Fibroblast of skin of left quadriceps (primary cell): ENCODE data around the gene GADD45A.
"Not testable (repeated sequence)": the region's sequence is repeated elsewhere in the genome, so short reads cannot be mapped to it uniquely, and the experiment has no call there.

Source experiments
- DNase-seq, 2 experiments: peaks; one replicate each; pipeline ENCODE4 v3.0.0-alpha.2; 2013; ENCODE audit warnings: low read depth in 2 of 2

The GADD45A gene

DNA sequence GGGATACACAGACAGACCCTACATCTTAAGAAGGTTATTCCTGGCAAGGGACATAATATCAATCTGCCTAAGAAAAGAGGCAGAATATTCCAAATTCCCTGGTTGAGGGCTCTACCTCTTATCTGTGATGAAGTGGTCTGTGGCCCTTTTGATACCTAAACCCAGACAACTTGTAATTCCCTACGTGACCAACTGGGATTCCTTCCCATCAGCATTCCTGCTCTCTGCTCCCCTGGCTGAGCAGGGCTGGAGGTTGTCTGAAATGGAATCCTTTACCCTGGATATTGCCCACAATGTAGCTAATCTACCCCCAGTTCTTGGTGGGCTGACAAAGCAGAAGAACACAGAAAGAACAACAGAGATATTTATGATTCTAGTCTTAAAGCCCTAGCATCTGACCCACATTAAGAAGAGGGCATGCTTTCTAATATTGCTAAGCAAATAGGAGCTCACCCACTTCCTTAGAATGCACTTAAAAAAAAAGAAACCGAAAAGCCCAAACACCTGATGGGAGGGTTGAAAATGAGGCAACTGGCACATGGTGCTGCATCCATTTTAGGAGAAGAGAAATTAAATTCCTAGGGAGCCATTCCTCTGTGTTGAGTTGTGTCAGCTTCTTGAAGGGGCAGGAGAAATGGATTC is 36.8 kb downstream of the GADD45A start:
- no peak for DNase-seq

DNA sequence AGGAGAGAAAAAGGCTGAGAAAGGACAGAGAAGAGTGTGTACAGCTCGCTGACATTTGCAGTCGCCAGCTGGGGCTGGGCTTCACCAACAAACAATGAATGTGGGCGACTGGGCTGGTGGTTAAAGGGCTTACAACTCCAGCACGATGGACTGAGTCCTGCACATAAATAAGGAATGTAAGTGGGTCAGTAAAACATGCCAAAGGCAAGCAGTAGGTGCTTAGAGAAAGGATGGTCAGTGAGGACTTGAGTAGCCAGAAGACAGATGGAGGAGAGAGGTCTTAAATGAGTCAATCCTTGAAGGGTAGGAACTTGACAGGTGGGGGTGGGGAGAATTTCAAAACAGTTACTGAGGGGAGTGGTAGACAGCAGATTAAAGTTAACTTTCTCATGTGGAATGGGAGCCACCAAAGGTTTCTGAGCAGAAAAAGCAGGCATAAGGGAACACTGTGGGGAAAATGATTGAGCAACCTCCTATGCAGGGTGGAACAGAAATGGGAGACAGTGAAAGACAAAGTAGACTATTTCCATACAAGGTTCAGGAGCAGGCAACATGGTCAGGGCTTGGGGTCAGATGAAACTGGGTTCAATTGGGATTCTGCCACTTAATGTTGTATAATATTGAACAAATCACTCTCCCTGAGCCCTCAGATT is 37.4 kb downstream of the GADD45A start:
- no peak for DNase-seq

DNA sequence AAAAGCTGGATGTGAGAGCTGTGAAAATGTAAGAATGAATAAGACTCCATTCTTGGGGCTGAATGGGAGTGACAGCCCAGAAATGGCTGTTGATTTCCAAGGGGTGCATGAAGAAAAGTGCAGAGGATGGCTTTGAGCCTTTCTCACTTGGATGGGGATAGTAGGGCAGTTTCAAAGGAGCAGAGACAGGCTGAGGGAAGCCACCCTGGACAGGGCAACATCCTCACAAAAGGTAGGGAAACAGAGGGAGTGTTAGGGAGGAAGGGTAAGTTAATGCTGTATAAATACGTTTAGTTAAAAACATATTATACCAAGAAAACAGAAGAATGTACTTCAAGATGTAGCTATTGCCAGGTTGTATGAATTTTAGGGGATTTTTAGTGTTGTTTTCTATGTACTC is 38.1 kb downstream of the GADD45A start:
- no peak for DNase-seq

DNA sequence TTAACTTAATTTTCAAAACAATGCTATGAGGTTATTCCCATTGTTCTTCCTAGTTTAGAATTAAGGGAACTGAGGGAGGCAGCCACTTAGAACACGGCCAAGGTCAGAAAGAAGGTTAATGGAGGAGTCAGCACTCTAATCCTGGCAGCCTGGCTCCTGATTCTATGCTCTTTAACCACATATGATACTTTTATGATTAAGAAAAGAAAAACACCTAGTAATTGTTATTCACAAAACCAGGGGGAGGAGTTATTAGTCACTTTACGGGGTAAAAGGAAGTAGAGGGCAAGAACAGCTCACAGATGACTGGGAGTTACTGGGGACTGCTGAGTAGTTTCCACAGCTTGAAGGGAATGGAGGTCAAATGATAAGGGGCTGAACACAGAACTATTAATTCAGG is 38.6 kb downstream of the GADD45A start:
- no peak for DNase-seq

DNA sequence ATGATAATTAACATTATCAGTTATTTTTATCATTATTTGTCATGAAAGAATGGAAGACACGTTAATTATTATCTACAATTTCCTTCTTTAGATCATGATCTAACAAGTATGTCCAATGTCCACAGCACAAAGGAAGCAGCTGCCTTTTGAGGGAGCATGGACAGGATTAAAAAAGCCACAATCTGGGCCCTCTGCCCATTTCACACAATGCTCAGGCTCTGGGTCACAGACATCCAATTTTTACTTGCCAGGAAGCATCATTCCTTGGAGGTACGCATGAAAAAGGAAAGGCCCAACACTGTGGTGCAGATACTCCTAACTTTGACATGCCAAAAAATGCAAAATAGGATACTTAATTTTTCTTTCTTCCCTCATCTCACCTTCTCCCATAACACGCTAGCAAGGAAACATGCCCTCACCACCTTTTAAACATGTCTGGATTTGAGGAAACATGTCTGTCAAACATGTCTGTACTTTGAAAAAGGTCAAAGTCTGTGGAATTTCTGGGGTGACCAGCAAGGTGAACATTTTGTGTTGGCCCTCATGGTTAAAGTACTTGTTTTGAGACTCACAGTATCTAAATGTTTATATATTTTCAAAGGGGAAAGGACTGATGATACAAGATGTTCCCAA is 40.0 kb downstream of the GADD45A start:
- peak; percentile 62 to 65 for DNase-seq

DNA sequence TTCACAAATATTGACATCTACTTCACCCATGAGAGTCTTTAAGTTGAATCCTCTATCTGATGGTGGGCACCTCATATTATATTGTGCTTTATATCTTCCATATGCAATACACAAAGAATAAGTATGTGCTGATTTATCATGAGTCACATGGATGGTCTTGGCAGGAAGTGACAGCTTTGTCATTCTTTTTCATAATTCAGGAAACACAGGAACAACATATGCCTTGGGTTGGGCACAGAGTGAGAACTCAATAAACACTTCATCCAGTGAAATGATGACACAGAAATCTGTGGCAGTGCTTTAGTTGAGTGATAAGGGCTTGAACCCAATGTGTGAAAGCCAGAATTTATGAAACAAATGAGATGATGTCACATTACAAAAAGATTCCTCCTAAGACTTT is 41.2 kb downstream of the GADD45A start:
- no peak for DNase-seq

DNA sequence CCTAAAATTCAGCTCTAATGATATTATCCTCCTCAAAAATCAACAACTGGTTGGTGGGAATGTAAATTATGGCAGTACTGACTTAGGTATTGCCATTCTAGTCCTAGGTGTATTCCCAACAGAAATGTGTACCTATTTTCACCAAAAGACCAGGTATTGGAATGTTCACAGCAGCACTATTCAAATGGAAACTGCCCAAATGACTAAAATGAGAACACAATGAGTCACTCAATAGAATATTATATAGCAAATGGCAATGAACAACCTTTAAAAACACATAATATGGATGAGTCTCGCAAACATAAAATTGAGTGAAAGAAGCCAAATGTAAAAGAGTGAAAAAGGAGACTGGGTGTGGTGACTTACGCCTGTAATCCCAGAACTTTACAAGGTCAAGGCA is 44.9 kb downstream of the GADD45A start:
- DNase-seq = no peak

DNA sequence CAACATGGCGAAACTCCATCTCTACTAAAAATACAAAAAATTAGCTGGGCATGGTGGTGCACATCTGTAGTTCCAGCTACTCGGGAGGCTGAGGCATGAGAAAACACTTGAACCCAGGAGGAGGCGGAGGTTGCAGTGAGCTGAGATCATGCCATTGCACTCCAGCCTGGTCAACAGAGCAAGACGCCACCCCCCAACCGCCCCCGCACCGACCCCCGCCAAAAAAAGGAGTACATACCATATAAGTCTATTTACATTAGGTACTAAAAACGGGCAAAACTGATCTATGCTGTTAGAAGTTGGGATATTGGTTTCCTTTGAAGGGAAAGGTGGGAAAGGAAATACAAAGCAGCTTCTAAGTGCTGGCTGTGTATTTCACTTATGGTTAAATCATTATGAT is 45.3 kb downstream of the GADD45A start:
- DNase-seq = not testable (repeated sequence)

DNA sequence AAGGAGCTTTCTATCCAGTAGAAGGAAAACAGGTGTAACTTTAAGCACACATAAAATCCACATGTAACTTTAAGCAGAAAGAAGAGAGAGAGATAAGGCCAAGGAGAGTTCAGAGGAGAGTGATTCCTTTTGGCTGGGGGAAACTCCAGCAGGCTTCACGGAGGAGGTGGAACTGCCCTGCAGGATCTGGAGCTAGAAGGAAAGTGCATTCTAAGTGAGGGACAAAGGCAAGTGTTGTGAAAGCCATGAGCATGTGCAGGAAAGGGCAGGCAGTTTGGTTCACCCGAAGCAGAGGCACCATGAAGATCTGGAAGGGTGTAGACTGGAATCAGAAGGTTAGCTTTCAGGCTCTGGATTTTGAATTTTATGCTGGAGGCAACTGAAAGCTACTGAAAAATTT is 46.3 kb downstream of the GADD45A start:
- no peak for DNase-seq

DNA sequence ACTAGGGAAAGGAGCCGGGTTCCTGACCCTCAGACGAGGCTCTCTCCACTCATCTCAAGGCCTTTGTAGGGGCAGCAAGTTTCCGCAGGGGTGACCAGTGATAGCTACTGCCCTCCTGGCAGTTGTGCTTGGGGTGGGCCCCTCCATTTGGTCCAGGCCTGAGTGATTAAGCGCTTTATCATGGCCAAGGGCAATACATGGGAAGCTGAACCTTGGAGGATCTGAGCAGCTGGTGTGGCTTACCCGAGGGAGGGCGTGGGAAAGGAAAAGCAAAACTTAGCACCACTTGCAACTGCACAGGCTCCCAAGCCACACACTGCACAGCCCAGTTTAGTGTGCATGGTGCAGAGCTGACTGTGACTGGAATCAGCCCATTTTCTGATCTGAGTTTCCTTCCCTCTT is 47.8 kb downstream of the GADD45A start:
- DNase-seq = no peak

DNA sequence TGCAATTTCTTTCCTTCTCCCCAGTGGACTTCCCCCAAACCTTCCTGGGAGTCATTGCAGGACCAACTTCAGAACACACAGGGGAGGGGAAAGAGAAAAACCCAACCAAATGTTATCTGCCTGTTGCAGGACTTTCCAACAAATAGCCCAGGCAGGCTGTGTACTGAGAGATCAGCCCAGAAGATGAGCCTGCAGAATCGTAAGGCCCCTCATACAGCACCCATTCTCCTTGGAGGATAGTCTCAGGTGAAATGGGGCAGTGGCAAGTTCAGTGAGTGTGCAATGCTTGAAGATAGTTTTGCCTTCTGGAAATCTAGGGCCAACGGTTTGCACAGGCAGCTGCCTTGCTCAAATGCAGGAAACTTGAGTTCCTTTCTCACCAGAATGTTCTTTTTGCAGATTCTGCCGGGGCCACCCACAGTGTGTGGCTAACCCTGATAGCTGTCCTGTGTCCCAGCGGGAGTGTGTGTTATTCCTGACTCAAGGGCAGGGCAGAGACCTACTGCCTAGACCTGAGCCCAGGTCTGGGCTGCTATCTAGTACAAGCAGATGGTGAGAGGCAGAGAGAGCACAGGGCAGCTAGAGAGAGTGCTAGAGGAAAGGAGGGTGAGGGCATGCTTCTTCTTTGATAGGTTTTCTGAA is 48.8 kb downstream of the GADD45A start:
- DNase-seq = no peak

DNA sequence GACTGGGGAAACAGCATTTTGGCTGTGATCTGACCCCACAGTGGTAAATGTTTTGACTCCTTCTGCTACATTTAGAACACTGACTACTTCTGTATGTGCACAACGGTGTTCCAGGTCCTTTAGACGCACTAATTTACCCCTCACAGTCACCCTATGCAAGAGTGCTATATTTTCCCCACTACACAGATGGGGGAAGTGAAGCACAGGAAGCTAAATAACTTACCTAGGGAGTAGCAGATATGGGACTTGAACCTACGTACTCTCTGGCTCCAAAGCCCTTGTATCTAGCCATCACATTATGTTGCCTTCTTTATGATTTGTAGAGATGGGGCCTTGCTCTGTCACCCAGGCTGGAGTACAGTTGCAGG is 49.3 kb downstream of the GADD45A start:
- no peak for DNase-seq

DNA sequence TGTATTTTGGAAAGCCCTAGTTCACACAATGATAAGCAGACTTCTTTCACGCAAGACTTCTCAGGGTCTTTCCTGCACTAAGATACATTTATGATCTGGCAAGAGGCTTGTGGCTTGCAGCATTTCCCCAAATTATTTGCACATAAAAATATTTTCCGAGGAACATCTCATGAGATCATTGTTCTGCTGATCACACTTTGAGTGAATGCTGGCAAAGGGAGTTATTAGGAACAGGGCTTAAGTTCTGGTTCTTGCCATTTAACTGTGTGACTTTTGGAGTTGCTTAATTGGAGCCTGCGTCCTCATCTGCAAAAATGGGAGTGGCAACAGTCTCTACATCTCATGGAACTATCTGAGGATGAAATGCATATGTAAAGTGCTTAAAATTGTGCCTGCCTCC is 50.2 kb downstream of the GADD45A start:
- no peak for DNase-seq

DNA sequence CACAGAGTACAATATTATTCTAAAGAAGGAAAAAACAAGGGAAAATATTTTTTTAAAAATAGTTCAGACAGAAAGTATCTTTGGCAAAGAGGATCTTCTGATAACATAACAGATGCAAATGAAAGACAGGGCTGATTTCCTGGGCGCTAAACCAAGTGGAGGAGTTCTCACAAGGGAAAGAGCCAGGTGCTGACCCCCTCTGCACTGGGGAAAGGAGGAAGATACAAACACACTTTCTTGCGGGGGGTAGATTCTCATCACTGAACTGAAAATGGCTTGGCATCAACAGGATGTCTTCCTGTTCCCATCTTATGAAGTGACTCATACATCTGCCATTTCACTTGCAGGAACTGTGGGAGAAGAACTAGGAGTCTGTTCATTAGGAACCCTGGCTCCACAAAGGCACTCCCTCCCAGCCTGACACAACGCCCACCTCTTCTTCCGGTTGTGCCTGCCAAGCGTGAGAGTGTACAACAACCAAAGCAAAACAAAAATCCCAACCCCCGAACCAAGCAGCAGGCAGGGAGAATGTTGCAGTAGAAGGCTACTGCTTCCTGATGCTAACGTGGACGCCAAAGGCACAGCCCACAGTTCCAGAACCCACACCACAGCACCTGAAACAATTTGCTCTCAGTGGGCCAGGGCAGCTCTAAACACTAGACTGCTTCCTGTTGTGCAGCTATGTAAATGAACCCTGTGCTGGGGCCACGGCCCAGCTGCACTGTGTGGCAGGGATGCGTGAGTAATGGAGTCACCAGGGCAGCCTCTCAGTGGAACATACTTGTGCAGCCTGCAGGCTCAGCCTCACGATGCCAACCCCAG is 51.0 kb downstream of the GADD45A start:
- DNase-seq = peak; percentile 76

DNA sequence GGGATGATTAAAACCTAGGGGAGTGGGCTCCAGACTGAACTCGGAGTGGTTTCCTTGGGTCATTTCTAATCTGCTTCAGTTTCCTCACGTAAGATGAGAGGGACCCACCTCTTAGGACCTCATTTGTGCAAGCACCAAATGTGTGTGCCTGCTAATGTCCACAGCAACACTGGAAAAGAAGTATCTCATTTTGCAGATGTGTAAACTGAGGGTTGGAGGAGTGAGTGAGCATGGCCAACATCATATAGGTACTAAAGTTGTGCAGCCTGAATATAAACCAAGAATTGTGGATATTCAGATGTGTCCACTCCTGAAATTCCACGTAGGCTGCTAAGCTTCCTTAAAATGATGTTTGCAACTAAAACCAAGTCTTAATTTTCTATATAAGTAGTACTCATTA is 51.7 kb downstream of the GADD45A start:
- DNase-seq = no peak

DNA sequence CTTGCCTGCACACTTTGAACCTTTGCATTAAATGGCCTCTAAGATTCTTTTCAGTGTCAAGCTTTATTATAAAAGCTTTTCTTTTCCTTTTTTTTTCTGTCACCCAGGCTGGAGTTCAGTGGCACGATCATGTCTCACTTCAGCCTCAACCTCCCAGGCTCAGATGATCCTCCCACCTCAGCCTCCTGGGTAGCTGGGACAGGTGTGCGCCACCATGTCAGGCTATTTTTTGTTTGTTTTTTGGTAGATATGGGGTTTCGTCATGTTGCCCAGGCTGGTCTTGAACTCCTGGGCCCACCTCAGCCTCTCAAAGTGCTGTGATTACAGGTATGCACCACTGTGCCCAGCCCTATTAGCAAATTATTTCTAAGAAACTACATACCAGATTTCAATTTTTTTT is 52.9 kb downstream of the GADD45A start:
- no peak for DNase-seq
